Measurements from ENCODE around the gene NCF2.
A peak's percentile ranks its signal among the peaks of the same experiment; 100 is the strongest.
"Not testable (repeated sequence)": the region's sequence is repeated elsewhere in the genome, so short reads cannot be mapped to it uniquely, and the experiment has no call there.

The NCF2 gene, protein sequence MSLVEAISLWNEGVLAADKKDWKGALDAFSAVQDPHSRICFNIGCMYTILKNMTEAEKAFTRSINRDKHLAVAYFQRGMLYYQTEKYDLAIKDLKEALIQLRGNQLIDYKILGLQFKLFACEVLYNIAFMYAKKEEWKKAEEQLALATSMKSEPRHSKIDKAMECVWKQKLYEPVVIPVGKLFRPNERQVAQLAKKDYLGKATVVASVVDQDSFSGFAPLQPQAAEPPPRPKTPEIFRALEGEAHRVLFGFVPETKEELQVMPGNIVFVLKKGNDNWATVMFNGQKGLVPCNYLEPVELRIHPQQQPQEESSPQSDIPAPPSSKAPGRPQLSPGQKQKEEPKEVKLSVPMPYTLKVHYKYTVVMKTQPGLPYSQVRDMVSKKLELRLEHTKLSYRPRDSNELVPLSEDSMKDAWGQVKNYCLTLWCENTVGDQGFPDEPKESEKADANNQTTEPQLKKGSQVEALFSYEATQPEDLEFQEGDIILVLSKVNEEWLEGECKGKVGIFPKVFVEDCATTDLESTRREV

DNA sequence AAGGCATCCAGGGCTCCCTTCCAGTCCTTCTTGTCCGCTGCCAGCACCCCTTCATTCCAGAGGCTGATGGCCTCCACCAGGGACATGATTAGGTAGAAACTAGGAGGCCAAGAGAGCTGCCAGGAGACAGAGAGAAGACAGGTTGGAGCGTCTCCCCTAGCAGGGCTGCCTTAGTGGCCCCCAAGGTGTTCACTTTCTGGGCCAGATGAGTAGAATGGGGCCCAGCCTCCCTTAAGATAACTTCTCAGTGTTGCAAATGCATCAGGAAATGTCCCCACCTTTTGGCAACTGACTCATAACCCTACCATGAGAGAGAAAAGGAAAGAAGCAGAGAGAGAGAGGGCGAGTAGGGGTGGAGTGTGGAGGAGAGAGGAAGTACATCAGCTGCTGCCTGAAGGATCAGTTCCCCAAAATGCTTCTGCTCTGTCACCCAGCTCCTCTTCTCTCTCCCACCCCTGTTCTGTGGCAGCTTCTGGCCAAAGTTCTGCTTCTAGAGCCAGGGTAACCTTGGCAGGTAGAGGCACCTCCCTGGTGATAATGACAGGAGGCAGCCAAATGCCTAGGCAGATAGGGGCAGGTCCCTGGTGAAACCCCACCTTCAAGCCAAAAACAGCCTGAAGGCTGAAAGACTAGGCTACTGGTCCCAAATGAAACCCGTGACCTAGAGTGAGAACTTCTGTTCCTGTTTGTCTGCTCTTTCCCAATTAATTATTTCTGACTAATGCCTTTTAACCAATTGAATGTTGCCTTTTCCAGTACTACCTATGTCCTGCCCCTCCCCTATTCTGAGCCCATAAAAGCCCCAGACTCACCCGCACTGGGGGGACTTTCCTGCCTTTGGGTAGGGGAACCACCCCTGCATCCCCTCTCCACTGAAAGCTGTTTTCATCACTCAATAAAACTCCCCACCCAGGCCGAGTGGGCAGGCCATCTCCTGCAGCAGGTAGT is at the start of gene NCF2:
NCF2 (minus strand) TSS at position 216 of the 948 bp plus-strand sequence; CDS start at position 86, 130 bp downstream.
- DNase-seq = no peak

DNA sequence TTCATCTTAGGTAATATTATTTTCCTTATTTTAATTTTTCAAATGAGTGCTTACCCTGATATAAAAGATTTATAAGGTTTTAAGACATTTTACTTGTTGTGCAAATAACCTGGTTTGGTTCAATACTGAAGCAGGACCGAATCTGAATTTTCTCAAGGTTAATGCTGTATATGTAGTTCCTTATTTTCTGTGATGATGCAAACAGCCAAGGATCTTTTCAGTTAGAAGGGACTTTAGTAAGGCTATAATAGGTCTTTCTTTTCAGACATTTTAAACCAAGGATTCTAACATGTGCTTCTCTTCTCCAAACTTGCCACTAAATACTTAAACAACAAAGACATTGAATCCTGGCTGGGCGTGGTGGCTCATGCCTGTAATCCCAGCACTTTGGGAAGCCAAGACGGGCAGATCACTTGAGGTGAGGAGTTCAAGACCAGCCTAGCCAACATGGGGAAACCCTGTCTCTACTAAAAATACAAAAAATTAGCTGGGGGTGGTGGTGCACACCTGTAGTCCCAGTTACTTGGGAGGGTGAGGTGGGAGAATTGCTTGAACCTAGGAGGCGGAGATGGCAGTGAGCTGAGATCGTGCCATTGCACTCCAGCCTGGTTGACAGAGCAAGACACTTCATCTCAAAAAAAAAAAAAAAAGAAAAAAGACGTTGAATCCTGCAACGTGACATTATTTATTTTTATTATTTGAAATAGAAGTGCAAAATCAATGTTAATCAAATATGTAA is 48.6 kb upstream of the NCF2 start:
- no peak for DNase-seq

DNA sequence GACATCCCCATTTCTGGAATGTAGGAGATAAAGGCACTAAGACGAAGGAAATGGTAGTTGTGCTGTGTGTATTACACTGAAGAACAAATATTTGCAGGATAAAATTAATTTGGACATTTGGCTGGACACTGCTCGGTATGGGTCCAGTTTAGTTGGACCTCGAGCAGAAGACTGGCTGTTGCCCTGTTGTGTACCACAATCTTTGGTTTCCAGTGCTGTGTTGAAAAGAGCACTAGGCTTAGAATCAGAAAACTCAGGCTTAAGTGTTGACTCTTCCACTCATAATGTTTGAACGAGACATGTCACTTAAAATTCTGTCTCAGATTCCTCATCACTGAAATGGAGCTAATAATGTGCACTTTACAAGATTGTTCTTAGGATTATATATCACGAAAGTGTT is 46.5 kb upstream of the NCF2 start:
- DNase-seq = no peak

DNA sequence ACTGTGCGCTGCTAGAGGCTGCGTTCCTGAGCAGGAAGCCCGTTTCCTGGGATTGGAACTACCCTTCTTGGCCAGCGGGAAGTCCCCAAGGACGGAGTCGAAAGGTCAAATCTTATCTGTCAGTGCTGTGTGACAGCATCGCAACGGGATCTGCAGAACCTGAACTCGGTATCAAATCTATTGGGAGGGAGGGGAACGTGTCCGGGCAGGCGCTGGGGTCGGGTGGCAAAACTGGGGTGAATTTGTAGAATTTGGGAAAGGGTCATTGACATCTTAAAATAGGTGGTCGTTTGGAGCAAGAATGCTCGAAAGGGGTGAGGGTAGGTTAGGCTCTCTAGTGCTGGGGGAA is 46.0 kb upstream of the NCF2 start:
- no peak for DNase-seq

DNA sequence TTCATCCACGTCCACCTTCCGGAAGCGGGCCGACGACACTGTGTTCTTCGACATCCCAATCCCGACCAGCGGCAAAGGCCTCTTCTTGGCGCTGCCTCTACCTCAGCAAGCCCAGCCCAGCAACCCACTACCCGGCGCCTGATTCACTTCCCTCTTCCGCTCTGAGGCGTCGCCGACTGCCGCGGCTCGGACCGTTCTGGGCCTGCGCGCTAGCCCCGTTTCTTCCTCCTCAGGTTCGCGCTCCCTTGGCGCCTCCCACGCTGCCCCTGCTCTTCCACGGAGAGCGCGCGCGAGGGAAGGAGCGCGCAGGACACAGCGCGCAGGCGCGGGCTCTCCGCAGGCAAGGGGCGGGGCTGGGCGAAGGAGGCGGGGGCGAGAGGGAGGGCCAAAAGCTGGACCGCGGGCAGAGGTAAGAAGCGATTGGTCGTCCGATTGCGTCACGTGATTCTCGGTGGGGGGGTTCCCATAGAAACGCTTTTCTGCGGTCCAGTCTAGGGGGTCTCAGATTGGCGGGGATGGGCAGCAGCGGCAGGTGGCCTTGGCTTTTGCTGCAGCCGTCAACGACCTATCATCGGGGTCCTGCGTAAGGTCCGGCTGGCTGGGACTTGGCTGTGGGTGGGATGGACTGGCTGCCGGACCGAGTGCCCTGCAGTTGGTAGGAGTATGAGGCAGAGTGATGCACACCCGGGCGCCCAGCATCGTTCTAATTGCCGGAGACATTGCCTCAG is 45.5 kb upstream of the NCF2 start, which contains the start of gene ARPC5:
ARPC5 (minus strand) TSS at position 178 of the 728 bp plus-strand sequence; CDS start at position 54, 124 bp downstream.
- peak; percentile 96 for DNase-seq

DNA sequence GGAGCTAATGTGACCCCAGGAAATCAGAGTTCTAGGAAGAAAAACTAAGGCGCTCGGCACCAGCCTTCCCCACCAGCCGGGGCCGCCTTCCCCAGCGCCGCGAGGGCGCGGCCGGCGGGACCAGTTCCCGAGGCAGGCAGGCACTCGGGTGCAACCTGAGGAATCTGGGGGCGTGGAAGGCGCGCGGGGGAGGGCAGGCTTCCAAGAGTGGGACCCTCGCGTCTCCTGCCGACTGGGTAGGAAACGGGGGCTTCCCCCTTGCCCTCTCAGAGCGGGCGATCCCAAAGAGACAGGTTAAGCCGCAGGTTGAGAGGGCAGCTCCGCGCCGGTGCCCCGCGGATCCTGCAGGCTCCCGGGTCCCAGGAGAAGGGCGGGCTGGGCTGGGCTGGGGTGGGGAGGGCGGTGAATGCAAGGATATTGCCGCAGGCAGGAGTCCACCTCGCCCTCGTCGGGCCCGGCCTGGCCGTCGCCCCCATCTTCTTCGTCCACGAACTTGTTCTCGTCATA is 44.9 kb upstream of the NCF2 start:
- DNase-seq = peak; percentile 5

DNA sequence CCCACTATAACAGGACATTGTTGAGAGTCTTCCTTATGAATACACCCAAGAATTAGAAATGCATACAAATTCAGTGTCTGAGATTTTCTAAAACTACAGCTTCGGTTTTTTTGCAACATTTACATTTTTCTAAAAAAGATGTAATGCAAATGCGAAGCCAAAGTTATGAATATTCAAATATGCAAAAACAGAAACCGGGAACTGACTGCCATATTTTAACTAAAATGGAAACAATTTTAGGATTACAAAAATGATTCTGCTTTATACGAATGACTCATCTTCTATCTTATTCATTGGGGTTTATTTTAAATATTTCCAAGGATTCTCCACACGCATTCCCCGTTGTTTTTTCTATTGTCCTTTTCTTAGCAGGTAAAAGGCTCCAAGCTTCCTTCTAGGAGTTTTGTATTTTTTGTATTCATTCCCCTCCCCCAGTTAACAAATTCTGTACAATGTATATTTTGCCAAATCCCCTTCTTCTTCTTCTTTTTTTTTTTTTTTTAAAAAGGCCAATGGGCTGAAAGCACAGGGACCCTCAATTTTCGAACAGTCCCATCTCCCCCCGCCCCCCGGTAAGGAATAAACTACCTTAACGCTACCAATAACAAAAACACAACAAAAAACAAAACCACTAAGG is 44.3 kb upstream of the NCF2 start:
- no peak for DNase-seq

DNA sequence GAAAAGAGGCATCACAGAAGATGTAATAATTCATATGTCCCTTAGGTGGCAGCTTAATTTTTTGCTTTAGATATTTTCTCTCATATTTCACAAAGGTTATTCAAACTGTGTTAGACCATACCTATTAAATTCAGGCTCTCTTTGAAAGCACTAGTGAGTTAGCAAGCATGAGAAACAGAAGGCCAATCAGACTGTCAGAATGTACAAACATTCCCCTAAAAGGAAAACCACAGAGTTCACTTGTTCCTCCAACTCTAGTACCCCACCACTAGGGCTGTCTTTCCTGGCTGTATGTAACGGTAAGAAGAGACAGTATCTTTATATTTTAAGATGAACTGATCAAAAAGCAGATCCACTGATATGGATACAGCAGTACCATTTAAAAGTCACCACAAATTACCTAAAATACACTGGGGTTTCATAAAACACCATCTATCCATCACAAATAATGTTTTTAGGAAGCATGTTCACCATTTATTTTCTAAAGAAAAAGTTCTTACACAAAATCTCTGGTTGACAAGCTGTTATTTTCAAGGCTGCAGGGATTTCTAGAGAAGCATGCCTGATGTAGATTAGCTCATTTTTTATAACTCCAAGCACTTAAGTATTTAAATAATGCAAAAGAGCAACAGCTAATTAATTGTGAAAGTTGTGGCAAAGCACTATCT is 43.6 kb upstream of the NCF2 start:
- peak; percentile 30 for DNase-seq

DNA sequence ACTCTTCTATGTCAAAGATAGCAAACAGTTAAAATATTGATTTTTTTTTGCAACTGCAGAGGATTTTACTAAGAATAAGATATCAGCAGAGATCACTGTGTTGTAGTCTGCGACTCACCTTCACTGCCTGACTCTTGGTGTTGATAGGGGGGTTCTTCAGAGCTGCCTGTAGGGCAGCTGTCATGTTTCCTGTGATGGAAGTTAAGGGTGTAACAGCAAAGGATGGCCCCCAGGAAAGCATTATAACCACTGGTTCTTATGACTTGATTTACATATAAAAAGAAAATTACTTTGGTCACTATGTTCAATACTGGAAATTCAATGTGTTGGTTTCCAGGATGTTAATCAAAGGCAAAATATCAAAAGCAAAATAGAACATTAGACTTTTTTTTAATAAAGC is 42.7 kb upstream of the NCF2 start:
- DNase-seq = no peak

DNA sequence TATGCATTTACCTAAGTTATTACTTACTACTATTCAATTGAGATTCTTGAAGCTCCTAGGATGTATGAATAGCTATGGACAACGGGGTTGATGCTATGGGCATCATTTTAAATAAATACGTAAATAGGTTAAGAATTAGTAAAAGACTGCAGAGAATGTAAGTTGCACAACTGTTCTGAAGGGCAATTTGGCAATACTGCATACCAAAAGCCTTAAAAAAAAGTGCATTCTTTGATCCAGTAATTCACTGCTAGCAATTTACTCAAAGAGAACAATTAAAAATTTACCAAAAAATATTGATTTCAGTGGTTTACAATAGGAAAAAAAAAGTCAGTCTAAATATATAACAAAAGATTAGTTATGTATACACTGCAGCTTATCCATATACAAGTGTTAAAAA is 41.9 kb upstream of the NCF2 start:
- no peak for DNase-seq

DNA sequence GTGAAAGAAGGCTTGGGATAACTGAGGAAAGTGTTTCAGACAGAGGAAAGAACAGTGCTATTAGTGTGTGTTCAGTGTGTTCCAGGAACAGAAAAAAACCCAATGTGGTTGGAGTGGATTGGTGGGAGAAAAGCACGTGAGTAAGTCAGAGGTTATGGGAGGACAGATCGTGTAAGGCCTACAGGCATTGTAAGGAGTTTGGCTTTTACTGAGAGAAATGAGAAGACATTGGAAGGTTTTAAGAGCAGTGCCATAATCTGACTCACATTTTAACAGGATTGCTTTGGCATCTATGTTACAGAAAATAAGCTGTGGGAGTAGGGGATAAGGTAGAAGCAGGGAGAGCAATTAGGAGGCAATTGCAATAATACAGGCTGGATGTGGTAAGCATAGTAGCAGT is 40.5 kb upstream of the NCF2 start:
- DNase-seq = no peak

DNA sequence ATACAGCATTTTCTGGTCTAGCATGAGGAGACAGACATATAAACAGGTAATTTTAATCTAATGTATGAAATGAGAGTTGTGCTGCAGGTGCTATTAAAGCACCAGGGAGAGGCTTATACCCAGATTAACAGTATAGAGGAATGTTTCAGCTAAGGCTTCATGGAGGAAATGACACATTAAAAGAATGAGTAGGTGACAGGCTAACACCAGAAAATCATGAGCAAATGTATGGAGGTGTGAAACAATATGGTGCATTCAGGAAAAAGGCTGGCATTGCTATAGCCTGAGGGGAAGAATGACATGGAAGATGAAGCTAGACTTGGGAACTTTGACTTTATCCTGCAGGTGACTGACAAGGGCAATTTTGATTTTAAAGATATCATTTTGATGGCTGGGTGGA is 38.3 kb upstream of the NCF2 start:
- no peak for DNase-seq

DNA sequence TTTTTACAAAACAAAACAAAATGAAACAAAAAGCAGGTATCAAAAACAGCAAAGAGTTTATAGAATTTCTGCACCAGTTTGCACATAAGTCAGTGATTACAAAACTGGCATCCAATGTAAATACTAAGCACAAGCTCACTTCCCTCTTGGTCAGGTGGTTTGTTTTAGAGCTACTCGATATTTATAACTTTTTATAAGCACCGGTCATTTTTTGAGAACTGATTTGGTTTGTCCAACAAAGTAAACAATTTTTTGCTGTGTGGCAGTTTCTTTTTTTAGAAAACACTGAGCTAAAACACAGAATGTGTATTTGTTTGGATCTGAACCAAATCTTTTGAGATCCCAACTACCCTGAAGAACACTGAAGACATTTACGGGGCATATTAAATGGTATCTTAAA is 36.0 kb upstream of the NCF2 start:
- DNase-seq = not testable (repeated sequence)

DNA sequence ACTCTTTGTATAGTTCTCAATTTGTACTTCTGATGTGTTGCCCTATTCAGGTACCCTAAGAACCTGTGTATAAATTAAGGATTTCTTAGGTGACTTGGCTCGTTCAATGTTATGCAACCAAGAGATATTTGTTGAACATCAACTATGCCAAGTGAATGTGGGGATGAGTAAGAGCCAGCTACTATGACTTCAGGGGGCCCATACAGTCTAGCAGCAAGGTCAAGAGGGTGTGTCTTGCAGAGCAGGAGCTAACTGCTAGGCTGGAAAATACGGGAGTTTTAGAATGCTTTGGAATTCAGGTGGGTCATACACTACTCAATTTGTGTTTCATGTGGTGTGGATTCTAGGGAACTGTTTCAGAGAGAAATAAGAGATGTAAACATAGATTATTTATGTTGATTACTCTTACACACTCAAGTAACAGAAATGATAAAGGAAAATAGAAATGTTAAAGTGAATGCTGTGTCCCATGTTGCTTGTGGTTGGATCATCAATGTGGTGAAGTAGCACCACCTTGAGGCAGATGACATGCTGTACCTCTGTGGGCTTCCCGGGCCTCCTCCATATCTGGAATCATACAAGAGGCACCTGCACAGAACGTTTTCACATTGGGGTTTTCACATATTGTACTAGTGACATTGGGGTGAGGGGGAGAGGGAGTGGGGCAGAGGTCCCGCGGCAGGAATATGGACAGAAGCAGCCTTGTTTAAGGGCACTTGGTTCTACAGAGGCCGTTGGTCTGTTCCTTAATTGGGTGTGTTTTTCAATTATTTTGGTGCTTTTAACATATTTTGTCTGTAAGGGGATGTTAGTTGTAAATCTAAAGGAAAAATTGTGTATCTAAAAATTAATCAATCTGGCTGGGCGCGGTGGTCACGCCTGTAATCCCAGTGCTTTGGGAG is 32.9 kb upstream of the NCF2 start:
- DNase-seq = peak; percentile 47

DNA sequence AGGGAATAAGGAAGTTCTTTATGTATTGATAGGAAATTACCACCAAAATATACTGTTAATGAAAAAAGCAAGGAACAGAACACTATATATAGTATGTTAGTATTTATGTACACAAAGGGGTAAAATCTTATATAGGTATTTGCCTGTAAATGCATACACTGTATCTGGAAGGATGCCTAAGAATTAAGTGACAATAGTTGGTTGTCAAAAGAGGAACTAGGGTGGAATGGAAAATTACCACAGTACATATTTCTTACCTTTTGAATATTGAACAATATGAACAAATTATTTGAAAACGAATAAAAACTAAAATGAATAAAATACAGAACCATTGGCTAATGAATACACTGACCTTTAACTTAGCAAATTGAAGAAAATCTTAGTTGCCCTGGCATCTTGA is 31.8 kb upstream of the NCF2 start:
- no peak for DNase-seq

DNA sequence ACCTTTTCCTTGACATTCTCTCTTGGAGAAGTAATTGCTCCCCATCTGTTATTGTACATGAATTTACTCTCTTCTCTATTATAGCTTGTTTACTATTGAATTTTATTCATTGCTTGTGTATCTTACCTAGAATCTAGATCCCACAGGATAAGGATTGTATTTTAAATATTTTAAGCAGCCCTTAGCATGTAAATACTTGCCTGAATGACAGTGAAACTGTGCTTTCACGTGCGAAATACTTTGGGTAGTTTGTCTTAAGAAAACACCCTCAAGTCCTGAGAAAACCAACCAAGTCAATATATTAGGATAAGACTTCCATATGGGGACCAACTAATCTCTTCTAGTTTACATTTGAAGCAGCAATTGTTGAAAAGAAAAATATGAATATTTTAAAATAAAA is 30.1 kb upstream of the NCF2 start:
- DNase-seq = no peak

DNA sequence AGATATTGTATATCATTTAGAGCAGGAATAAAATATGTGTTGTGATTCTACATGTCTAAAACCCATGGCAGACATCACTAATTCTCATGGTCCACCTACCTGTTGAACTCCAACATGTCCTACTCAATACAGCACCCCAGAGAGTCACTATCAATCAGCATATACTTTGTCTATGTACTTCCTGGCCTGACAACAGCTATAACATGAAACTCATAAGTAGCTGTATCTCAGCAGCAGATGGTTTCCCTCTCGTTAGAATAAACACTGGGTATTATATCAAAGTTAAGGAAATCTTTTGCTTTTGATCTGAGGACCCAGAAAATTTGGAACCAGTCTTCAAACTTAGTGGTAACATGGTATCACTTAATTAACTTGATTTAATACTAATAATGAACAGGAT is 29.5 kb upstream of the NCF2 start:
- DNase-seq = no peak

DNA sequence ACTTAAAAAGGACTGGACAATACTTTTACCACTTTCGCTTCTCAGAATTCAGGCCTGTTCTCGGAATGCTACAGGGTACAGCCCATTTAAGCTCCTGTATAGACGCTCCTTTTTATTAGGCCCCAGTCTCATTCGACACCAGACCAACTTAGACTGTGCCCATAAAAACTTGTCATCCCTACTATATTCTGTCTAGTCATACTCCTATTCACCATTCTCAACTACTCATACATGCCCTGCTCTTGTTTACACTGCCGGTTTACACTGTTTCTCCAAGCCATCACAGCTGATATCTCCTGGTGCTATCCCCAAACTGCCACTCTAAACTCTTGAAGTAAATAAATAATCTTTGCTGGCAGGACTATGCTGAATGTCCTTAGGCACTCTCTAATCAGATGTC is 27.9 kb upstream of the NCF2 start:
- not testable (repeated sequence) for DNase-seq

DNA sequence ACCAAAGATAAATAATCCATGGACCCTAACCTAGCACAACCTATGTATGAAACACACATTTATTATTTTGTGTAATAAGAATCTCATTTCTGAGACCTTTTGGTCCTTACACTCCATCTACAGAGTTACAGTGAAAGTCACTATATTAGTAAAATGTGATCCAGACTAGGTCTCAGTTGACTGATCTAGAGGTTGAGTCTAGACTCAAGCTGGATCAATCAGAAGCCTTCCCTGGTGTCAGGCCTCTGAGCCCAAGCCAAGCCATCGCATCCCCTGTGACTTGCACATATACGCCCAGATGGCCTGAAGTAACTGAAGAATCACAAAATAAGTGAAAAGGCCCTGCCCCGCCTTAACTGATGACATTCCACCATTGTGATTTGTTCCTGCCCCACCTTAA is 22.7 kb upstream of the NCF2 start:
- not testable (repeated sequence) for DNase-seq

DNA sequence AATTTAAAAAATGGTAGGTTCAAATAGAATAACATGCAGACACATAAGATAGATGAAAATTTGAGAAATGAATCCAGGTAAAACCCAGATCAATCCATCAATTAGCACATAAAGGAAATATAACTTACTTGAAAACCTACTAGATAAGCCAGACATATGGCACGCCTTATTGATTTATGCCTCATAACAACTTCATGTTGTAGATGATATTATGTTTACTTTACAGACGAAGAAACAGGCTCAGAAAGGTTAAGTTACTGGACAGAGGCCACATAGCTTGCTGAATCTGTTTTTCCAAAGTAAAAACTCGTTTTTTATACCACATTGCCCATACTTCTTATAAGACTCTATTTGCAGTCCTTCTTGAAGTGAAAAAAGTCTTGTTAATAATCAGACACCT is 22.1 kb upstream of the NCF2 start:
- no peak for DNase-seq

Measured in NCI-H1105 (cell line).